Hair follicle dermal papilla cell (primary cell): ENCODE measurements around the gene MC4R. TPM values are rescaled to one million over a fixed set of nuclear protein-coding genes. Genes with fewer than 3 reads are reported as not detected.

Source experiments
- total RNA-seq: library from RNA; depleted of rRNA; stranded (reverse); fragments of >200 nt; gene quantifications from 2 replicates; pipeline ENCODE4 v1.2.3, GENCODE V29; 2012

The MC4R gene
- 0.36 TPM in 1 of 2 replicates, not detected in the other for total RNA-seq

GRCh38 chr18:60372596-60372995, at the start of gene MC4R:
Gene MC4R (minus strand): TSS chr18:60372775. CDS start chr18:60372349, 426 bp downstream.

